Measurements from ENCODE around the gene IGF2BP2. TPM values are rescaled to one million over a fixed set of nuclear protein-coding genes. Genes with fewer than 3 reads are reported as not detected.

IGF2BP2 gene
- total RNA-seq, 1 experiment from 2014 or later: 97.8 TPM

DNA sequence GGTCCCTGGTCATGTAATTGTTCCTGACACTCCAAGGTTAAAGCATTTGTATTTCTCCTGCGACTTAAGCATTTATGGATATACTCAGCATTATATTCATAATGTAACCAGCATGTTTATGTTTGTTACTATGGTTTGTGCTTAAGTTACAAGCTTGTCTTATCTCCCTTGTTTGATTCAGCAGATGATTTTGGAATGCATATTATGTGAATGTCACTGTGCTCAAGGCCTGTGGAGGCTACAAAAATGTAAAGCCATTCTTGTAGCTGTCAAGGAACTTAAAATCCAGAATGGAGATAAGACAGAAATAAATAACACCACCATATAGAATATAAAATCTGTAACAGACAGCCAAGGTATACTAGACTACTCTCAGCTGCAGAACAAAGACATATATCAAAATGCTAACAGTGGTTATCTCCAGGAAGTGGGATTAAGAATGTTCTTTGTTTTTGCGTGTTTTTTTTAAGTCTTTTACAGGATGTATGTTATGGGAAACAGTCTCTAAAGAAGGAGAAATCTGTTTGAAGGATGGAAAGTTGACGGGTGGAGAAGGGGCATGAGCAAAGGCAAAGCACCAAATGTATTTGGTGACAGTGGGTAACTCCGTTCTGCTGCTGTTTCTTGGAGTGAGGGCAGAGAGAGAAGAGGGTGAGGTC is 61.4 kb downstream of the IGF2BP2 start:
- intact Hi-C loops (cut with micrococcal nuclease; ENCODE audit: unreplicated experiment) (no loop called here), in situ Hi-C loops (cut with HindIII; ENCODE audit: low pct_unique_long_range_greater_than_20kb, low sequenced_read_pairs) (no loop called here)
- H3K36me3 ChIP-seq (ENCODE audit: control insufficient read depth, insufficient read depth, low read length): no peaks in the 10 kb centered on the region
- no peak overlapping the region for H3K4me3 ChIP-seq (ENCODE audit: low read depth in 2 of 2, low read length in 2 of 2)
- TF ChIP-seq, protein P1, sequence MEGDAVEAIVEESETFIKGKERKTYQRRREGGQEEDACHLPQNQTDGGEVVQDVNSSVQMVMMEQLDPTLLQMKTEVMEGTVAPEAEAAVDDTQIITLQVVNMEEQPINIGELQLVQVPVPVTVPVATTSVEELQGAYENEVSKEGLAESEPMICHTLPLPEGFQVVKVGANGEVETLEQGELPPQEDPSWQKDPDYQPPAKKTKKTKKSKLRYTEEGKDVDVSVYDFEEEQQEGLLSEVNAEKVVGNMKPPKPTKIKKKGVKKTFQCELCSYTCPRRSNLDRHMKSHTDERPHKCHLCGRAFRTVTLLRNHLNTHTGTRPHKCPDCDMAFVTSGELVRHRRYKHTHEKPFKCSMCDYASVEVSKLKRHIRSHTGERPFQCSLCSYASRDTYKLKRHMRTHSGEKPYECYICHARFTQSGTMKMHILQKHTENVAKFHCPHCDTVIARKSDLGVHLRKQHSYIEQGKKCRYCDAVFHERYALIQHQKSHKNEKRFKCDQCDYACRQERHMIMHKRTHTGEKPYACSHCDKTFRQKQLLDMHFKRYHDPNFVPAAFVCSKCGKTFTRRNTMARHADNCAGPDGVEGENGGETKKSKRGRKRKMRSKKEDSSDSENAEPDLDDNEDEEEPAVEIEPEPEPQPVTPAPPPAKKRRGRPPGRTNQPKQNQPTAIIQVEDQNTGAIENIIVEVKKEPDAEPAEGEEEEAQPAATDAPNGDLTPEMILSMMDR (IDR thresholded peaks at IDR 0.05): no peak
- H3K27me3 ChIP-seq (ENCODE audit: control insufficient read depth, insufficient read depth, low read length): no peaks in the 10 kb centered on the region
- ChIA-PET CTCF (interaction anchor here (0.5 to 0.6 kb wide), 3 partner anchors 8 to 60 kb away, joined by 3 to 6 read pairs (median 6); no protein-coding TSS in a partner anchor), POLR2A (no interaction called here)
- H3K4me1 ChIP-seq (ENCODE audit: control insufficient read depth, insufficient read depth, low read length): peaks cover 57% of the 10 kb centered on the region
- no peak for ATAC-seq
- H3K27ac ChIP-seq (ENCODE audit: low read length): no peak overlapping the region
- no peak for DNase-seq (ENCODE audit: low read depth, low spot score)
- BruUV-seq (replicated peaks): no TSS peak
- H3K9me3 ChIP-seq (ENCODE audit: control insufficient read depth, insufficient read depth, low read depth, low read length): no peaks in the 10 kb centered on the region

DNA sequence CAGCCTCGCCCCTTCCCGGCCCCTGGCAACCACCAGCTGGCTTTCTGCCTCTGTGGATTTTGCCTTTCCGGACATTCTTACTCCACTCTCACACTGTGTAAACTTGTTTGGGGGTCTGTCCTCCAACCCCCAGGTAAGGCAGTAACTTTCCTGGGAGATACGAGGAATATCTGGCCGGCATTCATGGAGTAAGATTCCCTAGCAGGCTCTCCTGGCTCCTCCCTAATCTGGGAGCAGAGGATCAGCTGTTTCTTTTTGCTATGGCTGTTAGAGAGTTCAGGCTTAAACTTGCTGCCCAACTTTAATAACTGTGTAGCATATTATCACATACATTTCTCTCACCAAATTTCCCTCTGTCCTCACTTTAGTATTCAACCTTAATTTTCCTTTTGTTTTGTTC is 64.3 kb downstream of the IGF2BP2 start:
- peaks cover 58% of the 10 kb centered on the region for H3K4me1 ChIP-seq (ENCODE audit: control insufficient read depth, insufficient read depth, low read length)
- ChIA-PET CTCF (no interaction called here), POLR2A (interaction anchor here (0.7 kb wide), 1 partner anchor 24 kb away, joined by 3 read pairs; no protein-coding TSS in a partner anchor)
- no peaks in the 10 kb centered on the region for H3K9me3 ChIP-seq (ENCODE audit: control insufficient read depth, insufficient read depth, low read depth, low read length)
- no peak for ATAC-seq
- no peak for DNase-seq (ENCODE audit: low read depth, low spot score)
- no peak overlapping the region for H3K4me3 ChIP-seq (ENCODE audit: low read depth in 2 of 2, low read length in 2 of 2)
- no peak overlapping the region for H3K27ac ChIP-seq (ENCODE audit: low read length)
- no peaks in the 10 kb centered on the region for H3K27me3 ChIP-seq (ENCODE audit: control insufficient read depth, insufficient read depth, low read length)
- TF ChIP-seq, protein P2, sequence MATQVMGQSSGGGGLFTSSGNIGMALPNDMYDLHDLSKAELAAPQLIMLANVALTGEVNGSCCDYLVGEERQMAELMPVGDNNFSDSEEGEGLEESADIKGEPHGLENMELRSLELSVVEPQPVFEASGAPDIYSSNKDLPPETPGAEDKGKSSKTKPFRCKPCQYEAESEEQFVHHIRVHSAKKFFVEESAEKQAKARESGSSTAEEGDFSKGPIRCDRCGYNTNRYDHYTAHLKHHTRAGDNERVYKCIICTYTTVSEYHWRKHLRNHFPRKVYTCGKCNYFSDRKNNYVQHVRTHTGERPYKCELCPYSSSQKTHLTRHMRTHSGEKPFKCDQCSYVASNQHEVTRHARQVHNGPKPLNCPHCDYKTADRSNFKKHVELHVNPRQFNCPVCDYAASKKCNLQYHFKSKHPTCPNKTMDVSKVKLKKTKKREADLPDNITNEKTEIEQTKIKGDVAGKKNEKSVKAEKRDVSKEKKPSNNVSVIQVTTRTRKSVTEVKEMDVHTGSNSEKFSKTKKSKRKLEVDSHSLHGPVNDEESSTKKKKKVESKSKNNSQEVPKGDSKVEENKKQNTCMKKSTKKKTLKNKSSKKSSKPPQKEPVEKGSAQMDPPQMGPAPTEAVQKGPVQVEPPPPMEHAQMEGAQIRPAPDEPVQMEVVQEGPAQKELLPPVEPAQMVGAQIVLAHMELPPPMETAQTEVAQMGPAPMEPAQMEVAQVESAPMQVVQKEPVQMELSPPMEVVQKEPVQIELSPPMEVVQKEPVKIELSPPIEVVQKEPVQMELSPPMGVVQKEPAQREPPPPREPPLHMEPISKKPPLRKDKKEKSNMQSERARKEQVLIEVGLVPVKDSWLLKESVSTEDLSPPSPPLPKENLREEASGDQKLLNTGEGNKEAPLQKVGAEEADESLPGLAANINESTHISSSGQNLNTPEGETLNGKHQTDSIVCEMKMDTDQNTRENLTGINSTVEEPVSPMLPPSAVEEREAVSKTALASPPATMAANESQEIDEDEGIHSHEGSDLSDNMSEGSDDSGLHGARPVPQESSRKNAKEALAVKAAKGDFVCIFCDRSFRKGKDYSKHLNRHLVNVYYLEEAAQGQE (IDR thresholded peaks at IDR 0.05; ENCODE audit: insufficient read depth in 1 of 2, low read depth in 2 of 2, low read length in 1 of 2): no peak
- no peak for TF ChIP-seq TCF7L2 (IDR thresholded peaks at IDR 0.05; ENCODE audit: low read depth, low read length)
- TF ChIP-seq SIN3A (IDR thresholded peaks at IDR 0.05; ENCODE audit: borderline replicate concordance, insufficient read depth, low read depth, low read length): no peak
- TF ChIP-seq POLR2AphosphoS5 (IDR thresholded peaks at IDR 0.05; ENCODE audit: low read depth, low read length): no peak
- TF ChIP-seq, protein P1 (IDR thresholded peaks at IDR 0.05): no peak
- in situ Hi-C loops (cut with HindIII; ENCODE audit: low pct_unique_long_range_greater_than_20kb, low sequenced_read_pairs) (no loop called here), intact Hi-C loops (cut with micrococcal nuclease; ENCODE audit: unreplicated experiment) (no loop called here)
- H3K36me3 ChIP-seq (ENCODE audit: control insufficient read depth, insufficient read depth, low read length): no peaks in the 10 kb centered on the region
- TSS peak; percentile 12 for BruUV-seq (replicated peaks)
